Spinal cord (tissue), 10 donors: ENCODE measurements around the gene POLR1B. TPM values are rescaled to one million over a fixed set of nuclear protein-coding genes. Genes with fewer than 3 reads are reported as not detected.

Source experiments
- DNase-seq, 6 donors: peaks; one replicate each; pipeline versions ENCODE4 v3.0.0 to v3.0.0-alpha.2; 2013 to 2015; ENCODE audit warnings: low spot score in 6 of 6, low read depth in 4 of 6
- H3K27ac ChIP-seq: one replicate; pipeline ENCODE4 v1.5.1; 2013; ENCODE audit warnings: low read depth, low read length, control low read depth
- H3K27me3 ChIP-seq: one replicate; pipeline ENCODE4 v1.6.1; 2013; ENCODE audit warnings: low read length; ENCODE audit not compliant: control insufficient read depth, insufficient read depth
- H3K36me3 ChIP-seq: one replicate; pipeline ENCODE4 v1.6.1; 2013; ENCODE audit warnings: low read length; ENCODE audit not compliant: control insufficient read depth, insufficient read depth
- H3K4me1 ChIP-seq: one replicate; pipeline ENCODE4 v1.6.1; 2013; ENCODE audit warnings: low read length; ENCODE audit not compliant: control insufficient read depth, insufficient read depth
- H3K4me3 ChIP-seq: one replicate; pipeline ENCODE4 v1.5.1; 2013; ENCODE audit warnings: low read depth, low read length, control low read depth
- H3K9me3 ChIP-seq: one replicate; pipeline ENCODE4 v1.6.1; 2013; ENCODE audit warnings: low read length; ENCODE audit not compliant: control insufficient read depth, insufficient read depth
- WGBS: methylation state at CpG from one replicate; pipeline ENCODE4 v1.1.5; 2013; ENCODE audit warnings: missing lambda C conversion rate; ENCODE audit not compliant: insufficient coverage; 5-methylcytosine and 5-hydroxymethylcytosine counted together
- polyA plus RNA-seq, 2 donors: library from polyadenylated mRNA; unstranded; fragments of 120-200 nt; gene quantifications; one replicate each; pipeline ENCODE4 v1.2.1, GENCODE V29; 2013; ENCODE audit not compliant: insufficient read length in 2 of 2
- small RNA-seq: library from RNA; depleted of rRNA; stranded (forward); fragments of <200 nt; gene quantifications from one replicate; pipeline ENCODE3, GENCODE V24; 2014; ENCODE audit warnings: low replicate concordance
- total RNA-seq, 2 donors: library from RNA; depleted of rRNA in 1 of 2; stranded (reverse); fragments of 120-200 nt in 1 of 2; fragments of >200 nt in 1 of 2; gene quantifications; one replicate each; pipeline versions ENCODE4 v1.2.3 to v1.2.4, GENCODE V29; 2013 to 2014
- donor health status: healthy.

POLR1B gene
- total and polyA plus RNA-seq, 4 donors, result 15.1 to 27.5 (median 17.0) TPM

- no peak overlapping the region for H3K4me3 ChIP-seq
- no peak overlapping the region for H3K27ac ChIP-seq
- 93% methylated on average over 8 of the region's 11 CpGs for WGBS
- H3K4me1 ChIP-seq, result peaks cover 10% of the 10 kb centered on the region
- H3K27me3 ChIP-seq, result no peaks in the 10 kb centered on the region
- no peak for DNase-seq
- H3K36me3 ChIP-seq, result no peaks in the 10 kb centered on the region
- H3K9me3 ChIP-seq, result no peaks in the 10 kb centered on the region
Observed at GRCh38 chr2:112623913-112624777, 81.9 kb downstream of the POLR1B start.

- Histone ChIP-seq H3K9me3 (no peaks in the 10 kb centered on the region), H3K4me1 (peaks cover 10% of the 10 kb centered on the region), H3K27ac (no peak overlapping the region), H3K27me3 (no peaks in the 10 kb centered on the region), H3K36me3 (no peaks in the 10 kb centered on the region), H3K4me3 (no peak overlapping the region)
- no peak for DNase-seq
- 80% methylated on average over 2 of the region's 7 CpGs for WGBS
Observed at GRCh38 chr2:112625474-112626114, 83.3 kb downstream of the POLR1B start.

- H3K27me3 ChIP-seq, result no peaks in the 10 kb centered on the region
- peak overlapping the region; percentile 7 for H3K4me3 ChIP-seq
- peak in 5 of 6 donors; percentile 35 to 90 (median 44) for DNase-seq
- H3K4me1 ChIP-seq, result peaks cover 10% of the 10 kb centered on the region
- H3K9me3 ChIP-seq, result no peaks in the 10 kb centered on the region
- no peaks in the 10 kb centered on the region for H3K36me3 ChIP-seq
- 14% methylated on average over 5 of the region's 7 CpGs for WGBS
- H3K27ac ChIP-seq, result no peak overlapping the region
Observed at GRCh38 chr2:112626604-112627059, 84.4 kb downstream of the POLR1B start.

Small RNA genes lying within 50 kb of the gene (small RNA-seq; reads per million reads assigned to genes)
- gene RF00019, result not detected

Other genes with a start within 250 kb of the POLR1B start
- gene RGPD8, start 108.8 kb upstream of the POLR1B start, total RNA-seq, result 10 to 100 TPM; 19.2 to 31.8 TPM
- 1 to 10 TPM; 2.1 to 2.7 TPM for gene RGPD8, start 108.8 kb upstream of the POLR1B start, polyA plus RNA-seq
- 10 to 100 TPM; 60.5 to 84.9 TPM for gene TTL, start 60.3 kb upstream of the POLR1B start, total RNA-seq
- gene TTL, start 60.3 kb upstream of the POLR1B start, polyA plus RNA-seq, result 10 to 100 TPM; 80.2 to 93.9 TPM
- gene CHCHD5, start 42.1 kb downstream of the POLR1B start, total RNA-seq, result 10 to 100 TPM in 1 of 2 donors, 1 to 10 TPM in 1; 5.3 to 22.8 TPM
- 10 to 100 TPM; 29.1 to 30.3 TPM for gene CHCHD5, start 42.1 kb downstream of the POLR1B start, polyA plus RNA-seq
- 10 to 100 TPM; 33.0 to 47.2 TPM for gene SLC20A1, start 103.5 kb downstream of the POLR1B start, total RNA-seq
- 10 to 100 TPM; 38.3 to 43.3 TPM for gene SLC20A1, start 103.5 kb downstream of the POLR1B start, polyA plus RNA-seq
- under 1 TPM in 1 of 2 donors, not detected in 1; 0.10 TPM for gene NT5DC4, start 178.6 kb downstream of the POLR1B start, total RNA-seq
- gene NT5DC4, start 178.6 kb downstream of the POLR1B start, polyA plus RNA-seq, result not detected
- 1 to 10 TPM; 6.8 to 7.9 TPM for gene CKAP2L, start 222.1 kb downstream of the POLR1B start, total RNA-seq
- 1 to 10 TPM; 6.0 to 8.6 TPM for gene CKAP2L, start 222.1 kb downstream of the POLR1B start, polyA plus RNA-seq
- gene IL1A, start 242.0 kb downstream of the POLR1B start, total RNA-seq, result under 1 TPM; 0.55 to 0.99 TPM
- under 1 TPM; 0.55 to 0.59 TPM for gene IL1A, start 242.0 kb downstream of the POLR1B start, polyA plus RNA-seq